Measurements from ENCODE around the gene PCDHB1.
A peak's percentile ranks its signal among the peaks of the same experiment; 100 is the strongest.
"Not testable (repeated sequence)": the region's sequence is repeated elsewhere in the genome, so short reads cannot be mapped to it uniquely, and the experiment has no call there.

The PCDHB1 gene

GRCh38 chr5:141039061-141039460, 12.1 kb upstream of the PCDHB1 start:
- in situ Hi-C loops (cut with HindIII; ENCODE audit: low pct_unique_long_range_greater_than_20kb, low sequenced_read_pairs) = no loop called here
- no peak for TF ChIP-seq JUND (IDR thresholded peaks at IDR 0.05; ENCODE audit: low read depth)
- DNase-seq (ENCODE audit: low read depth in 1 of 2, low spot score in 1 of 2) = no peak

DNA sequence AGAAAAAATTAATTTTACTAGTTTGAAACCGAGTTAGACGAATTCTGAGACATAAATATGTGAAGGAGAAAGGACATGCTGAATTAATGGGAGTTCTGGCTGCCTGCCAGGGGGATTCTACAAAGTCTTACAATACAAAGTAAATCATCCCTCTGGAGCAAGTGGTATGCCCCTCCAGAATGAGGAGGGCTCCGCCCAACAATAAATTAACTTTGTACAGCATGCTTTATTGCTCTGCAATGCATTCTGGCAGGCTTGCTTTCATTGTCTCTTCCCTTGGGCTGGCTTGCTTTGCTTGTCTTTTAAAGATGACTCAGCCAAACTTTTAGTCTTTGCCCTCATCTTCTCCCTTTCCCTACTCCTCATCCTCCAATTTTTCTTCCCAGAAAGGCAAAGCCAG, 11.7 kb upstream of the PCDHB1 start:
- TF ChIP-seq JUND (IDR thresholded peaks at IDR 0.05; ENCODE audit: low read depth) = no peak
- peak in 1 of 2 experiments; percentile 13 for DNase-seq (ENCODE audit: low read depth in 1 of 2, low spot score in 1 of 2)
- in situ Hi-C loops (cut with HindIII; ENCODE audit: low pct_unique_long_range_greater_than_20kb, low sequenced_read_pairs) = no loop called here

- TF ChIP-seq JUND (IDR thresholded peaks at IDR 0.05; ENCODE audit: low read depth) = no peak
- in situ Hi-C loops (cut with HindIII; ENCODE audit: low pct_unique_long_range_greater_than_20kb, low sequenced_read_pairs) = no loop called here
- DNase-seq (ENCODE audit: low read depth in 1 of 2, low spot score in 1 of 2) = peak; percentile 47 to 91
Observed at GRCh38 chr5:141040093-141040770, 10.9 kb upstream of the PCDHB1 start.

- peak; percentile 74; the same call in 1 of the 2 replicates for TF ChIP-seq JUND (IDR thresholded peaks at IDR 0.05; ENCODE audit: low read depth)
- peak; percentile 85 to 100 for DNase-seq (ENCODE audit: low read depth in 1 of 2, low spot score in 1 of 2)
- in situ Hi-C loops (cut with HindIII; ENCODE audit: low pct_unique_long_range_greater_than_20kb, low sequenced_read_pairs) = no loop called here
Observed at GRCh38 chr5:141040771-141041426, 10.3 kb upstream of the PCDHB1 start.

- TF ChIP-seq JUND (IDR thresholded peaks at IDR 0.05; ENCODE audit: low read depth) = no peak
- DNase-seq (ENCODE audit: low read depth in 1 of 2, low spot score in 1 of 2) = no peak
- in situ Hi-C loops (cut with HindIII; ENCODE audit: low pct_unique_long_range_greater_than_20kb, low sequenced_read_pairs) = no loop called here
Observed at GRCh38 chr5:141041427-141041785, 9.8 kb upstream of the PCDHB1 start.

DNA sequence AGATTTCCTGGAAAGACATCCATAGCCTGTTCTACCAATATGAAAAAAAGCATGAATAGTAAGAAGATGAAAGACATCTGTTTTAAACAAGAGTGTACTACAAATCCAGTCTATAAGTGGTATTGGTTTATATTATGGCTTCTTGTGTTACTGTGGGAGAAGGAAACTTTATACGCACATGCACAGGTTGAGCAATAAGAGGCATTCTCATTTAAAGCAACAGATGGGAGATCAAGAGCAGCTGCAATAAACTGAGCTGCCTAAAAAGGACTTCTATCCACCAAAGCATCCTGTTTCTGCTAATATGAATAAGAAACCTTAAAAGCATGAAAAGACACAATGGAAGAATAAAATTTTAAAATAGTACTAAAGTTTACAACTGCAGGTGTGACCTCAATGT, 8.6 kb upstream of the PCDHB1 start:
- no peak for TF ChIP-seq JUND (IDR thresholded peaks at IDR 0.05; ENCODE audit: low read depth)
- DNase-seq (ENCODE audit: low read depth in 1 of 2, low spot score in 1 of 2) = no peak
- in situ Hi-C loops (cut with HindIII; ENCODE audit: low pct_unique_long_range_greater_than_20kb, low sequenced_read_pairs) = no loop called here

DNA sequence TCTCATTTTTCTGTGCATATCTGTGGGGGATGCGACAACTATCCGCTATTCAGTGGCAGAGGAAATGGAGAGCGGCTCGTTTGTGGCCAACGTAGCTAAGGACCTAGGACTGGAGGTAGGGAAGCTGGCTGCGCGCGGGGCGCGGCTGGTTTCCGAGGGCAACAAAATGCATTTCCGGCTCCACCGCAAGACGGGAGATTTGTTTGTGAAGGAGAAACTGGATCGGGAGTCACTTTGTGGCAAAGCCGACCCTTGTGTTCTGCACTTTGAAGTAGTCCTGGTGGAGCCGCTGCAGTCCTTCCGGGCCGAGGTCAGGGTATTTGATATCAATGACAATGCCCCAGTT, 320 bp downstream of the PCDHB1 start:
- no peak for TF ChIP-seq JUND (IDR thresholded peaks at IDR 0.05; ENCODE audit: low read depth)
- in situ Hi-C loops (cut with HindIII; ENCODE audit: low pct_unique_long_range_greater_than_20kb, low sequenced_read_pairs) = no loop called here
- DNase-seq (ENCODE audit: low read depth in 1 of 2, low spot score in 1 of 2) = no peak

DNA sequence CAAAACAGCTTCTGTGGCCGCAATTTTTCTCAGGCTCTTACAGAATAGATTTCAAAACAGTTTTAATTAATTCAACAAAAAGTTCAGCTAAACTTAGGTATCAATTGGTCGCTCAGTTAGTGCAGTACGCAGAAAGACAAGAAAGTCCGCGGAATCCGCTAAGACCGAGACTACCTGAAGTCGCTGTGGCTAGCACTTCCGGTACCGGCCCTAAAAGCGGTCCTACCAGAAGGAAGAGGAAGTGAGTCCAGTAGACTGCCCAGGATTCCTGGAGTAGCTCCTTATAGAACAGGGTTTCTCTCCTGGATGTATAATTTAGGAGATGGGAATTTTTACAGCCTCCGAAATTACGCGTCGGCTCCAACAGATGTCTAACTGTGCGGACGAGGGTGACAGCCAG, 26.7 kb downstream of the PCDHB1 start:
- in situ Hi-C loops (cut with HindIII; ENCODE audit: low pct_unique_long_range_greater_than_20kb, low sequenced_read_pairs) = no loop called here
- TF ChIP-seq JUND (IDR thresholded peaks at IDR 0.05; ENCODE audit: low read depth) = no peak
- no peak for DNase-seq (ENCODE audit: low read depth in 1 of 2, low spot score in 1 of 2)

- no peak for TF ChIP-seq JUND (IDR thresholded peaks at IDR 0.05; ENCODE audit: low read depth)
- in situ Hi-C loops (cut with HindIII; ENCODE audit: low pct_unique_long_range_greater_than_20kb, low sequenced_read_pairs) = no loop called here
- DNase-seq (ENCODE audit: low read depth in 1 of 2, low spot score in 1 of 2) = no peak
Observed at GRCh38 chr5:141082228-141082627, 31.1 kb downstream of the PCDHB1 start.

DNA sequence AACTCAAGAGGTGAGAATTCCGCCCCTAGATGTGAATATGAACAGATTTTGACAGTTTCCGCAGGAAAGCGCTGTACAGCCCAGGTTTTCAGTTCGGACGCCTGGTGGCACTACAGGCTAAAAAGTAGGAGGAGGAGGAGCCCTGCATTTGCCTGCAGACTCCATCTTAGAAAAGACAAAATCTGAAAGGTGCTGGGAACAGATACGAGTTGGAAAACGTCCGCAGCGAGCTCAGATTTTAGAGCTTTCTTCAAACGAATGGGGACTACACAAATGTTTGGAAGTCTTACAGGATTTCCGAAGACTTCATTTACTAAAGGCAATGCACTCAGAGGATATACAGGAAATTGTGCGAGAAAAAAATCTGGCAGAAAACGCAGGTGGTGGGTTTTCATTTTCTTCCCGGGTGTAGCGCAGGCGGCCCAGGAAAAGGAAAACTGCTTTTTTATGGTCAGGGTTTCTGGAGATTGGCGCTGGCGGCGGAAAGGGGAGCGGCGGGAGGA, 33.4 kb downstream of the PCDHB1 start:
- in situ Hi-C loops (cut with HindIII; ENCODE audit: low pct_unique_long_range_greater_than_20kb, low sequenced_read_pairs) = no loop called here
- TF ChIP-seq JUND (IDR thresholded peaks at IDR 0.05; ENCODE audit: low read depth) = no peak
- peak; percentile 44 to 90 for DNase-seq (ENCODE audit: low read depth in 1 of 2, low spot score in 1 of 2)

DNA sequence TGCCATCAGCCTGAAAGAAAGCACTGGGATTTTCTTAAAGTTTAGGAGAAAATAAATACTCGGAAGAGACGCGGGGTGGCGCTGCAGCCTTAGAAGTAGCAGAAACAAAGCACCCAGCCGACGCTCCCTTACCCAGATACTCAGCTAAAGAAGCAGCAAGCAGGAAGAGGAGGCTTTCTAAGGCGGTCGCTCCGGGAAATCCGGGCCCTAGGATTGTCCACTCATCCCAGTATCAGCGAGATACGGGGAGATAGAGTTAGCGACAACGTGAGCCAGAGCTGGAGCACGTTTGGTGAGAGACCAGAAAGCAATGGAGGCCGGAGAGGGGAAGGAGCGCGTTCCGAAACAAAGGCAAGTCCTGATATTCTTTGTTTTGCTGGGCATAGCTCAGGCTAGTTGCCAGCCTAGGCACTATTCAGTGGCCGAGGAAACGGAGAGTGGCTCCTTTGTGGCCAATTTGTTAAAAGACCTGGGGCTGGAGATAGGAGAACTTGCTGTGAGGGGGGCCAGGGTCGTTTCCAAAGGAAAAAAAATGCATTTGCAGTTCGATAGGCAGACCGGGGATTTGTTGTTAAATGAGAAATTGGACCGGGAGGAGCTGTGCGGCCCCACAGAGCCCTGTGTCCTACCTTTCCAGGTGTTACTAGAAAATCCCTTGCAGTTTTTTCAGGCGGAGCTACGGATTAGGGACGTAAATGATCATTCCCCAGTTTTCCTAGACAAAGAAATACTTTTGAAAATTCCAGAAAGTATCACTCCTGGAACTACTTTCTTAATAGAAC, 43.5 kb downstream of the PCDHB1 start, which contains the start of gene PCDHB2:
TSS of gene PCDHB2 (plus strand) at position 135 of the 782 bp plus-strand sequence. CDS start at position 311, 176 bp downstream.
- no peak for TF ChIP-seq JUND (IDR thresholded peaks at IDR 0.05; ENCODE audit: low read depth)
- peak; percentile 61 to 92 for DNase-seq (ENCODE audit: low read depth in 1 of 2, low spot score in 1 of 2)
- in situ Hi-C loops (cut with HindIII; ENCODE audit: low pct_unique_long_range_greater_than_20kb, low sequenced_read_pairs) = no loop called here

DNA sequence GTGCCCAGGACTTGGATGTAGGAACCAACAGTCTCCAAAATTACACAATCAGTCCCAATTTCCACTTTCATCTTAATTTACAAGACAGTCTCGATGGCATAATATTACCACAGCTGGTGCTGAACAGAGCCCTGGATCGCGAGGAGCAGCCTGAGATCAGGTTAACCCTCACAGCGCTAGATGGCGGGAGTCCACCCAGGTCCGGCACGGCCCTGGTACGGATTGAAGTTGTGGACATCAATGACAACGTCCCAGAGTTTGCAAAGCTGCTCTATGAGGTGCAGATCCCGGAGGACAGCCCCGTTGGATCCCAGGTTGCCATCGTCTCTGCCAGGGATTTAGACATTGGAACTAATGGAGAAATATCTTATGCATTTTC, 44.1 kb downstream of the PCDHB1 start:
- no peak for DNase-seq (ENCODE audit: low read depth in 1 of 2, low spot score in 1 of 2)
- no peak for TF ChIP-seq JUND (IDR thresholded peaks at IDR 0.05; ENCODE audit: low read depth)
- in situ Hi-C loops (cut with HindIII; ENCODE audit: low pct_unique_long_range_greater_than_20kb, low sequenced_read_pairs) = no loop called here

DNA sequence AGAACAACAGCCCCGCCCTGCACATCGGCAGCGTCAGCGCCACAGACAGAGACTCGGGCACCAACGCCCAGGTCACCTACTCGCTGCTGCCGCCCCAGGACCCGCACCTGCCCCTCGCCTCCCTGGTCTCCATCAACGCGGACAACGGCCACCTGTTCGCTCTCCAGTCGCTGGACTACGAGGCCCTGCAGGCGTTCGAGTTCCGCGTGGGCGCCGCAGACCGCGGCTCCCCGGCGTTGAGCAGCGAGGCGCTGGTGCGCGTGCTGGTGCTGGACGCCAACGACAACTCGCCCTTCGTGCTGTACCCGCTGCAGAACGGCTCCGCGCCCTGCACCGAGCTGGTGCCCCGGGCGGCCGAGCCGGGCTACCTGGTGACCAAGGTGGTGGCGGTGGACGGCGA, 45.0 kb downstream of the PCDHB1 start:
- DNase-seq (ENCODE audit: low read depth in 1 of 2, low spot score in 1 of 2); in situ Hi-C loops (cut with HindIII; ENCODE audit: low pct_unique_long_range_greater_than_20kb, low sequenced_read_pairs): not testable (repeated sequence)

GRCh38 chr5:141096586-141096985, 45.4 kb downstream of the PCDHB1 start:
- DNase-seq (ENCODE audit: low read depth in 1 of 2, low spot score in 1 of 2); in situ Hi-C loops (cut with HindIII; ENCODE audit: low pct_unique_long_range_greater_than_20kb, low sequenced_read_pairs): not testable (repeated sequence)
